IMR-90 (cell line): Measurements from ENCODE around the gene ST6GALNAC3.
"Not testable (repeated sequence)": the region's sequence is repeated elsewhere in the genome, so short reads cannot be mapped to it uniquely, and the experiment has no call there.

ENCODE experiments used
- CEBPB ChIP-seq: IDR thresholded peaks from 2 replicates; pipeline ENCODE4 v1.6.1; 2012; ENCODE audit warnings: low read depth, low read length, improper control_type of control experiment
- CTCF ChIP-seq: conservative IDR thresholded peaks from 2 replicates; pipeline ENCODE4 v1.5.1; 2012; ENCODE audit warnings: mild to moderate bottlenecking, low read depth, low read length, improper control_type of control experiment
- ELK1 ChIP-seq: fragments of 150-350 bp; IDR thresholded peaks from 2 replicates; pipeline ENCODE4 v1.6.1; 2016; ENCODE audit warnings: low read depth, mild to moderate bottlenecking, low read length, moderate library complexity, borderline replicate concordance
- FOS ChIP-seq: fragments of 150-350 bp; IDR thresholded peaks from 2 replicates; pipeline ENCODE4 v1.6.1; 2016; ENCODE audit warnings: low read depth, low read length
- MXI1 ChIP-seq: IDR thresholded peaks from 2 replicates; pipeline ENCODE4 v1.6.1; 2012; ENCODE audit warnings: low read depth, mild to moderate bottlenecking, low read length, moderate library complexity, borderline replicate concordance
- POLR2A ChIP-seq: IDR thresholded peaks from 2 replicates; pipeline ENCODE4 v1.6.1; 2012; ENCODE audit warnings: mild to moderate bottlenecking, low read depth, low read length
- RAD21 ChIP-seq: IDR thresholded peaks from 2 replicates; pipeline ENCODE4 v1.6.1; 2012; ENCODE audit warnings: low read length, improper control_type of control experiment
- RFX5 ChIP-seq: IDR thresholded peaks from 2 replicates; pipeline ENCODE4 v1.8.0; 2012; ENCODE audit warnings: low read depth, mild to moderate bottlenecking, low read length, moderate library complexity

GRCh38 chr1:76050073-76050472 lies 24.5 kb upstream of the ST6GALNAC3 start:
- TF ChIP-seq CTCF, ELK1, POLR2A, RFX5, FOS, MXI1, RAD21, CEBPB: not testable (repeated sequence)
